ENCODE results near the gene IL17D.

Gene IL17D

GRCh38 chr13:20686863-20687579, 16.5 kb upstream of the IL17D start:
- DNase-seq (ENCODE audit: low read depth): no peak
- TF ChIP-seq CTCF (IDR thresholded peaks at IDR 0.05; ENCODE audit: low read depth, low read length, missing control alignments): no peak
- no peak overlapping the region for H3K4me3 ChIP-seq (ENCODE audit: low read depth, low read length)
- in situ Hi-C loops (cut with HindIII; ENCODE audit: low sequenced_read_pairs): no loop called here

GRCh38 chr13:20689291-20689690, 14.2 kb upstream of the IL17D start:
- no peak for DNase-seq (ENCODE audit: low read depth)
- in situ Hi-C loops (cut with HindIII; ENCODE audit: low sequenced_read_pairs): no loop called here
- no peak for TF ChIP-seq CTCF (IDR thresholded peaks at IDR 0.05; ENCODE audit: low read depth, low read length, missing control alignments)
- H3K4me3 ChIP-seq (ENCODE audit: low read depth, low read length): no peak overlapping the region

- in situ Hi-C loops (cut with HindIII; ENCODE audit: low sequenced_read_pairs): no loop called here
- DNase-seq (ENCODE audit: low read depth): no peak
- H3K4me3 ChIP-seq (ENCODE audit: low read depth, low read length): no peak overlapping the region
- TF ChIP-seq CTCF (IDR thresholded peaks at IDR 0.05; ENCODE audit: low read depth, low read length, missing control alignments): no peak
These were observed 11.9 kb upstream of the IL17D start for GRCh38 chr13:20691616-20692015.

GRCh38 chr13:20696073-20696472, 7.4 kb upstream of the IL17D start:
- no peak for TF ChIP-seq CTCF (IDR thresholded peaks at IDR 0.05; ENCODE audit: low read depth, low read length, missing control alignments)
- no peak for DNase-seq (ENCODE audit: low read depth)
- in situ Hi-C loops (cut with HindIII; ENCODE audit: low sequenced_read_pairs): no loop called here
- no peak overlapping the region for H3K4me3 ChIP-seq (ENCODE audit: low read depth, low read length)

GRCh38 chr13:20699715-20700114, 3.8 kb upstream of the IL17D start:
- in situ Hi-C loops (cut with HindIII; ENCODE audit: low sequenced_read_pairs): loop anchor here (25.0 kb wide), 1 partner anchor 512 kb away; the partner anchor contains the start of gene GJB2
- DNase-seq (ENCODE audit: low read depth): no peak
- H3K4me3 ChIP-seq (ENCODE audit: low read depth, low read length): no peak overlapping the region
- no peak for TF ChIP-seq CTCF (IDR thresholded peaks at IDR 0.05; ENCODE audit: low read depth, low read length, missing control alignments)

GRCh38 chr13:20700288-20700687, 3.2 kb upstream of the IL17D start:
- TF ChIP-seq CTCF (IDR thresholded peaks at IDR 0.05; ENCODE audit: low read depth, low read length, missing control alignments): no peak
- no peak for DNase-seq (ENCODE audit: low read depth)
- in situ Hi-C loops (cut with HindIII; ENCODE audit: low sequenced_read_pairs): loop anchor here (25.0 kb wide), 1 partner anchor 513 kb away; the partner anchor contains the start of gene GJB2
- no peak overlapping the region for H3K4me3 ChIP-seq (ENCODE audit: low read depth, low read length)

Measured in astrocyte of the cerebellum (primary cell).